PC-9 (cell line): ENCODE data around the gene SSC5D. TPM values are rescaled to one million over a fixed set of nuclear protein-coding genes. Genes with fewer than 3 reads are reported as not detected.

Source experiments
- BruUV-seq: library from RNA; stranded (reverse); fragments of 400-500 nt; replicated peaks from 2 replicates; lab custom pipeline; 2021; lab: Mats Ljungman, UMichigan
- CTCF ChIA-PET: fragments of 300-600 bp; sonication (Branson Sonifier 250); formaldehyde crosslinking; loops from one replicate; lab custom pipeline; 2022; ENCODE audit warnings: antibody characterized with exemption; lab: Charles Lee
- POLR2A ChIA-PET: fragments of 300-600 bp; sonication (Branson Sonifier 250); formaldehyde crosslinking; loops from one replicate; lab custom pipeline; 2022; ENCODE audit warnings: antibody characterized with exemption; ENCODE audit not compliant: unreplicated experiment; lab: Charles Lee
- DNase-seq, 2 experiments: peaks; one replicate each; pipeline versions ENCODE4 v3.0.0 to v3.0.0-alpha.2; 2015 to 2022; ENCODE audit warnings: mixed read lengths in 1 of 2
- H2AFZ ChIP-seq: fragments of 200-600 bp; sonication (generic); 2 replicates; pipeline ENCODE4 v1.8.1; 2017; ENCODE audit warnings: antibody characterized with exemption
- H3F3A ChIP-seq: fragments of 200-600 bp; sonication (generic); 2 replicates; pipeline ENCODE4 v1.8.1; 2017; ENCODE audit warnings: antibody characterized with exemption, mild to moderate bottlenecking, low read depth; ENCODE audit not compliant: insufficient read depth
- H3K27ac ChIP-seq: fragments of 200-600 bp; sonication (generic); 2 replicates; pipeline ENCODE4 v1.6.1; 2016; ENCODE audit warnings: mixed run types
- H3K27me3 ChIP-seq: fragments of 200-600 bp; sonication (generic); 2 replicates; pipeline ENCODE4 v1.6.1; 2016; ENCODE audit warnings: low read depth, mixed run types; ENCODE audit not compliant: insufficient read depth
- H3K36me3 ChIP-seq: fragments of 200-600 bp; sonication (generic); 2 replicates; pipeline ENCODE4 v1.6.1; 2016; ENCODE audit warnings: low read depth, mixed run types
- H3K4me1 ChIP-seq: fragments of 200-600 bp; sonication (generic); replicated peaks from 2 replicates; pipeline ENCODE4 v1.6.1; 2016; ENCODE audit warnings: mixed run types; ENCODE audit not compliant: insufficient read depth
- H3K4me2 ChIP-seq: fragments of 200-600 bp; sonication (generic); 2 replicates; pipeline ENCODE4 v1.6.1; 2017; ENCODE audit warnings: mixed run types
- H3K4me3 ChIP-seq: fragments of 200-600 bp; sonication (generic); 2 replicates; pipeline ENCODE4 v1.6.1; 2016; ENCODE audit warnings: mixed run types
- H3K79me2 ChIP-seq: fragments of 200-600 bp; sonication (generic); 2 replicates; pipeline ENCODE4 v1.6.1; 2017; ENCODE audit warnings: low read depth, mixed run types
- H3K9me2 ChIP-seq: fragments of 200-600 bp; sonication (generic); 2 replicates; pipeline ENCODE4 v1.8.1; 2017; ENCODE audit warnings: mild to moderate bottlenecking; ENCODE audit not compliant: insufficient read depth
- H3K9me3 ChIP-seq: fragments of 200-600 bp; sonication (generic); 2 replicates; pipeline ENCODE4 v1.8.1; 2016; ENCODE audit warnings: low read depth; ENCODE audit not compliant: insufficient read depth
- H4K20me1 ChIP-seq: fragments of 200-600 bp; sonication (generic); 2 replicates; pipeline ENCODE4 v1.8.1; 2017; ENCODE audit not compliant: insufficient read depth
- CTCF ChIP-seq: fragments of 200-600 bp; sonication (generic); conservative IDR thresholded peaks from 2 replicates; pipeline ENCODE4 v1.6.1; 2017; ENCODE audit warnings: mixed run types, antibody characterized with exemption, mild to moderate bottlenecking, moderate library complexity
- EZH2 ChIP-seq: fragments of 200-600 bp; sonication (generic); IDR thresholded peaks from 2 replicates; pipeline ENCODE4 v1.8.0; 2017; ENCODE audit warnings: antibody characterized with exemption, low read depth
- intact Hi-C: fragments of 100-400 bp; cut with micrococcal nuclease; formaldehyde crosslinking; loops from one replicate; pipeline ENCODE4 v1.10.0; 2022; ENCODE audit not compliant: unreplicated experiment
- total RNA-seq: library from RNA; stranded (reverse); gene quantifications from 2 replicates; pipeline ENCODE4 v1.2.3, GENCODE V29; 2021

The SSC5D gene
- total RNA-seq, 1 experiment from 2014 or later: 3.9 TPM

DNA sequence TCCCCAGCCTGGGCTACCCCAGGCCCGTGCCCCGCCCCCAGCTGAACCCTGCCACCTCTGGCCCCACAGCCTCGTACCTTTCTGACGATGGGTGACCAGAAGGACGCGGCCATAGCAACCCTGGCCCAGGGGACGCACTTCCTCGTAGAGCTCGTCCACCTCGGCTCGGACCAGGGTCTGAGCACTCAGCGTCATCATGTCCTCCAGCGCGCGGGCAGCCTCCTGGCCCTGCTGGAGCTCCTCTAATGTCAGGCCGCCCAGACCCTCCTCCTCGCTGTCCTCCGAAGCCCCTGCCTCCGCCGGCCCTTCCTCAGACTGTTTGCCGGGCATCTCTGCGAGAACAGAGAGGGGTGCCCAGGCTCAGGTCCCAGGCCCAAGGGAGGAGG is 47.7 kb downstream of the SSC5D start:
- Histone ChIP-seq H3K4me1 (peaks cover 19% of the 10 kb centered on the region), H3K9me2 (no peaks in the 10 kb centered on the region), H3K79me2 (no peaks in the 10 kb centered on the region), H3F3A (peaks cover 33% of the 10 kb centered on the region), H3K27ac (no peak overlapping the region), H4K20me1 (no peaks in the 10 kb centered on the region), H3K9me3 (no peaks in the 10 kb centered on the region), H3K36me3 (no peaks in the 10 kb centered on the region), H2AFZ (no peak overlapping the region), H3K4me3 (no peak overlapping the region), H3K27me3 (no peaks in the 10 kb centered on the region), H3K4me2 (no peak overlapping the region)
- TF ChIP-seq EZH2 (no peak), CTCF (no peak)
- intact Hi-C loops: no loop called here
- POLR2A ChIA-PET: interaction anchor here (0.7 kb wide), 1 partner anchor 11 kb away, joined by 5 read pairs; no protein-coding TSS in a partner anchor
- BruUV-seq: no TSS peak
- CTCF ChIA-PET: interaction anchor here (0.6 kb wide), 1 partner anchor 24 kb away, joined by 3 read pairs; no protein-coding TSS in a partner anchor
- DNase-seq: no peak

DNA sequence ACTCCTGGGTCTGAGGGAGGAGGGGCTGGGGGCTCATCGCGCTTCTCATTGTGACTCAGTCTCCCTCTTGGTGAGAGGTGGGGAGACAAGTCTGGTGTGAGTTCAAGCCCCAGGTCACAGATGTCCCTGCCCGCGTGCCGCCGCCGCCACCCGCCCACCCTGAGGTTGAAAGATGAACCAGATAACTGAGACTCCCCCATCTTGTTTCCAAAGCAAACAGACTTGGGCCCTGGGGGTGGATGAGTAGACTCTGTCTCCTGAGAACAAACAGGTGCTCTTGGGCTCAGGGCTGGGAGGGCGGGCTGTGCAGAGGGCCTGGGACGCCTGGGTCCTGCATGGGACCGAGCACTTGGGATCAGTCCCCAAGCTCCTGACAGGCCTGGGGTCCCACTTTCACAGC is 48.1 kb downstream of the SSC5D start:
- Histone ChIP-seq H3F3A (peaks cover 34% of the 10 kb centered on the region), H4K20me1 (no peaks in the 10 kb centered on the region), H3K79me2 (no peaks in the 10 kb centered on the region), H3K9me2 (no peaks in the 10 kb centered on the region), H2AFZ (no peak overlapping the region), H3K27me3 (no peaks in the 10 kb centered on the region), H3K36me3 (no peaks in the 10 kb centered on the region), H3K4me3 (no peak overlapping the region), H3K4me1 (peaks cover 19% of the 10 kb centered on the region), H3K27ac (no peak overlapping the region), H3K4me2 (no peak overlapping the region), H3K9me3 (no peaks in the 10 kb centered on the region)
- TF ChIP-seq CTCF (no peak), EZH2 (no peak)
- ChIA-PET CTCF (no interaction called here), POLR2A (no interaction called here)
- no TSS peak for BruUV-seq
- DNase-seq: no peak
- intact Hi-C loops: no loop called here

DNA sequence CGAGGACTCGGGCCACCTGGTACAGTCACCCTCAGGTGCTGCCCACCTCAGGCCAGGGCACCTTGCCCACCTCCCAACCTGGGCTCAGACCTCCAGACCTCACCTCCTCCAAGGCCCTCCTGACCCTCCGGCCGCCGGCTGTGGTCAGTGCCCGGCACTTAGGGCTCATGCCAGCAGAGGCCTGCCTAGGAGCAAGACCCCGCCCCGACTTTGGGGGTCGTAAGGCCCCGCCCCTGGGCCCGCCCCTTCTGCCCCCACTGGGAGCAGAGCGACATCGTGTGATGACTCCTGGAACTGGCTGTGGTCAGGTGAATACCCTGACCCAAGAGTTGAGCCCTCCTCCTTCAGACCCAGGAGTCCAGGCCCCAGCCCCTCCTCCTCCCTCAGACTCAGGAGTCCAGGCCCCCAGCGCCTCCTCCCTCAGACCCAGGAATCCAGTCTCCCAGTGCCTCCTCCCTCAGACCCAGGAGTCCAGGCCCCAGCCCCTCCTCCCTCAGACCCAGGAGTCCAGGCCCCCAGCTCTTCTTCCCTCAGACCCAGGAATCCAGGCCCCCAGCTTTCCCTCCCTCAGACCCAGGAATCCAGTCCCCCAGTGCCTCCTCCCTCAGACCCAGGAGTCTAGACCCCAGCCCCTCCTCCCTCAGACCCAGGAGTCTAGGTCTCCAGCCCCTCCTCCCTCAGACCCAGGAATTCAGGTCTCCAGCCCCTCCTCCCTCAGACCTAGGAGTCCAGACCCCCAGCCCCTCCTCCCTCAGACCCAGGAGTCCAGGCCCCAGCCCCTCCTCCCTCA is 48.9 kb downstream of the SSC5D start, which contains the start of gene SBK2:
SBK2 (minus strand) TSS at position 183 of the 790 bp plus-strand sequence. CDS start 839 bp downstream, outside the sequence.
- no TSS peak for BruUV-seq
- peaks cover 40% of the 10 kb centered on the region for H3F3A ChIP-seq
- H3K27me3 ChIP-seq: no peaks in the 10 kb centered on the region
- H2AFZ ChIP-seq: no peak within 1 kb of the TSS
- no peak within 1 kb of the TSS for H3K4me2 ChIP-seq
- DNase-seq: peak in 1 of 2 experiments; percentile 31
- no peaks in the 10 kb centered on the region for H3K9me2 ChIP-seq
- no peak within 1 kb of the TSS for H3K4me3 ChIP-seq
- no peaks in the 10 kb centered on the region for H3K9me3 ChIP-seq
- no peaks in the 10 kb centered on the region for H3K36me3 ChIP-seq
- no peaks in the 10 kb centered on the region for H4K20me1 ChIP-seq
- no peak for TF ChIP-seq EZH2
- TF ChIP-seq CTCF: no peak
- intact Hi-C loops: no loop called here
- POLR2A ChIA-PET: no interaction called here
- peaks cover 19% of the 10 kb centered on the region for H3K4me1 ChIP-seq
- no peaks in the 10 kb centered on the region for H3K79me2 ChIP-seq
- CTCF ChIA-PET: no interaction called here
- no peak within 1 kb of the TSS for H3K27ac ChIP-seq
